LNCaP clone FGC (cell line): ENCODE results near the gene ATOH8.

Experiments used
- DNase-seq: peaks from one replicate; pipeline ENCODE4 v3.0.0-alpha.2; 2011; ENCODE audit warnings: low read depth
- H3K4me3 ChIP-seq: 2 replicates; pipeline ENCODE4 v1.5.1; 2011; ENCODE audit warnings: mild to moderate bottlenecking, low read depth, low read length, control low read depth
- CTCF ChIP-seq: IDR thresholded peaks from 2 replicates; pipeline ENCODE4 v1.5.1; 2012; ENCODE audit warnings: mild to moderate bottlenecking; ENCODE audit not compliant: control insufficient read depth, insufficient read depth; ENCODE audit errors: extremely low read depth

Gene ATOH8

GRCh38 chr2:85730686-85731230, 23.0 kb upstream of the ATOH8 start:
- TF ChIP-seq CTCF = no peak
- DNase-seq = no peak
- H3K4me3 ChIP-seq = no peak overlapping the region

- no peak for DNase-seq
- TF ChIP-seq CTCF = no peak
- H3K4me3 ChIP-seq = no peak overlapping the region
Measured at GRCh38 chr2:85731606-85732005, 22.2 kb upstream of the ATOH8 start.

GRCh38 chr2:85732467-85733120, 21.2 kb upstream of the ATOH8 start:
- DNase-seq = no peak
- no peak overlapping the region for H3K4me3 ChIP-seq
- TF ChIP-seq CTCF = no peak

- no peak for DNase-seq
- no peak for TF ChIP-seq CTCF
- H3K4me3 ChIP-seq = no peak overlapping the region
Measured at GRCh38 chr2:85733121-85733960, 20.4 kb upstream of the ATOH8 start.

GRCh38 chr2:85734015-85734414, 19.8 kb upstream of the ATOH8 start:
- no peak for DNase-seq
- no peak for TF ChIP-seq CTCF
- H3K4me3 ChIP-seq = no peak overlapping the region

- no peak overlapping the region for H3K4me3 ChIP-seq
- no peak for TF ChIP-seq CTCF
- DNase-seq = no peak
Measured at GRCh38 chr2:85734942-85735608, 18.7 kb upstream of the ATOH8 start.
